GM12878 (cell line): ENCODE data around the gene SIVA1. TPM values are rescaled to one million over a fixed set of nuclear protein-coding genes. Genes with fewer than 3 reads are reported as not detected.

Experiments
- ATAC-seq: fragments of 200-7000 bp; cut with Tn5 transposase; 3 replicates; pipeline ENCODE4 v1.9.1; 2020; ENCODE audit warnings: mild to moderate bottlenecking, moderate library complexity
- BruUV-seq: library from RNA; stranded (reverse); fragments of 400-500 nt; replicated peaks from 2 replicates; lab custom pipeline; 2021; lab: Mats Ljungman, UMichigan
- CTCF ChIA-PET: fragments of 300-600 bp; sonication (Branson Sonifier 250); formaldehyde crosslinking; extraction: SDS; loops from one replicate; lab custom pipeline; 2021; ENCODE audit warnings: inconsistent platforms; lab: Yijun Ruan, JAX
- POLR2A ChIA-PET: fragments of 350-600 bp; formaldehyde crosslinking; extraction: SDS; loops from one replicate; lab custom pipeline; 2021; ENCODE audit warnings: inconsistent platforms; lab: Charles Lee
- RAD21 ChIA-PET: fragments of 300-600 bp; sonication (Branson Sonifier 250); formaldehyde crosslinking; loops from one replicate; lab custom pipeline; 2023; ENCODE audit warnings: antibody characterized with exemption; ENCODE audit not compliant: unreplicated experiment; lab: Charles Lee
- SMC1A ChIA-PET: fragments of 300-600 bp; sonication (Branson Sonifier 250); formaldehyde crosslinking; loops from one replicate; lab custom pipeline; 2023; ENCODE audit not compliant: unreplicated experiment, uncharacterized antibody; lab: Charles Lee
- DNase-seq: peaks from one replicate; pipeline ENCODE4 v3.0.0-alpha.2; 2011; ENCODE audit warnings: low read depth, low spot score
- FAIRE-seq: peaks from 3 replicates; lab custom pipeline; 2011; peaks lifted over from hg19 to GRCh38; lab: Jason Lieb, UNC
- H2AFZ ChIP-seq: 2 replicates; pipeline ENCODE4 v1.6.0; 2011; ENCODE audit warnings: low read depth, low read length, control low read depth; ENCODE audit not compliant: control insufficient read depth
- H3K27ac ChIP-seq: 2 replicates; pipeline ENCODE4 v1.5.1; 2011; ENCODE audit warnings: control low read depth; ENCODE audit not compliant: control insufficient read depth, insufficient read depth
- H3K27me3 ChIP-seq, 2 experiments: replicated peaks in 1 of 2; 2 replicates each; pipeline versions ENCODE4 v1.6.0 to v1.6.1; 2011; ENCODE audit warnings: low read length in 1 of 2; ENCODE audit not compliant: control insufficient read depth in 2 of 2, insufficient read depth in 2 of 2
- H3K36me3 ChIP-seq, 2 experiments: 2 replicates each; pipeline ENCODE4 v1.5.1; 2011; ENCODE audit warnings: low read length in 1 of 2; ENCODE audit not compliant: control insufficient read depth in 2 of 2, insufficient read depth in 2 of 2
- H3K4me1 ChIP-seq: 2 replicates; pipeline ENCODE4 v1.6.1; 2011; ENCODE audit warnings: mild to moderate bottlenecking, low read length, moderate library complexity, mixed read lengths; ENCODE audit not compliant: control insufficient read depth, insufficient read depth
- H3K4me2 ChIP-seq: 2 replicates; pipeline ENCODE4 v1.6.0; 2011; ENCODE audit warnings: control low read depth; ENCODE audit not compliant: control insufficient read depth, insufficient read depth
- H3K4me3 ChIP-seq: fragments of 200-600 bp; sonication (generic); 2 replicates; pipeline ENCODE4 v1.5.1; 2016
- H3K79me2 ChIP-seq: 2 replicates; pipeline ENCODE4 v1.6.0; 2011; ENCODE audit warnings: low read length; ENCODE audit not compliant: control insufficient read depth, insufficient read depth
- H3K9ac ChIP-seq: 2 replicates; pipeline ENCODE4 v1.8.0; 2011; ENCODE audit warnings: low read length, control low read depth, mixed read lengths; ENCODE audit not compliant: control insufficient read depth, insufficient read depth
- H3K9me3 ChIP-seq: replicated peaks from 3 replicates; pipeline ENCODE4 v1.5.1; 2011; ENCODE audit warnings: mild to moderate bottlenecking, low read length; ENCODE audit not compliant: control insufficient read depth, insufficient read depth
- H4K20me1 ChIP-seq: 2 replicates; pipeline ENCODE4 v1.6.0; 2011; ENCODE audit not compliant: control insufficient read depth, insufficient read depth
- DPF2 ChIP-seq: fragments of 450-650 bp; IDR thresholded peaks from 2 replicates; pipeline ENCODE4 v1.6.1; 2017; ENCODE audit warnings: mild to moderate bottlenecking
- GATAD2B ChIP-seq: fragments of 450-650 bp; conservative IDR thresholded peaks from 2 replicates; pipeline ENCODE4 v1.6.1; 2017; ENCODE audit warnings: low read depth, mild to moderate bottlenecking, moderate library complexity
- HCFC1 ChIP-seq: fragments of 150-350 bp; IDR thresholded peaks from 2 replicates; pipeline ENCODE4 v1.6.1; 2014; ENCODE audit warnings: low read length
- IKZF1 ChIP-seq: fragments of 450-650 bp; conservative IDR thresholded peaks from 2 replicates; pipeline ENCODE4 v1.6.1; 2017; ENCODE audit warnings: antibody characterized with exemption, mild to moderate bottlenecking
- LARP7 ChIP-seq: fragments of 450-650 bp; IDR thresholded peaks from 2 replicates; pipeline ENCODE4 v1.6.1; 2017; ENCODE audit warnings: mild to moderate bottlenecking
- NFYB ChIP-seq: IDR thresholded peaks from 2 replicates; pipeline ENCODE4 v1.6.1; 2011; ENCODE audit warnings: low read depth, mild to moderate bottlenecking, low read length, improper control_type of control experiment, moderate library complexity; ENCODE audit not compliant: insufficient read depth
- NR2C1 ChIP-seq: fragments of 450-650 bp; IDR thresholded peaks from 2 replicates; pipeline ENCODE4 v1.6.1; 2017; ENCODE audit warnings: antibody characterized with exemption, mild to moderate bottlenecking, moderate library complexity
- POLR2A ChIP-seq: IDR thresholded peaks from 2 replicates; pipeline ENCODE4 v1.6.1; 2011; ENCODE audit warnings: low read depth, mild to moderate bottlenecking, low read length
- RAD21 ChIP-seq: IDR thresholded peaks from 2 replicates; pipeline ENCODE4 v1.6.1; 2011; ENCODE audit warnings: mild to moderate bottlenecking, low read depth, low read length, moderate library complexity; ENCODE audit not compliant: insufficient read depth
- RB1 ChIP-seq: fragments of 450-650 bp; formaldehyde crosslinking; IDR thresholded peaks from 2 replicates; pipeline ENCODE4 v1.6.1; 2017; ENCODE audit warnings: mild to moderate bottlenecking, borderline replicate concordance
- SIX5 ChIP-seq: IDR thresholded peaks from 2 replicates; pipeline ENCODE4 v1.6.1; 2011; ENCODE audit warnings: mild to moderate bottlenecking, low read depth, low read length, moderate library complexity; ENCODE audit not compliant: severe bottlenecking
- SMARCA5 ChIP-seq: fragments of 450-650 bp; IDR thresholded peaks from 2 replicates; pipeline ENCODE4 v1.6.1; 2017; ENCODE audit warnings: mild to moderate bottlenecking
- SMC3 ChIP-seq: IDR thresholded peaks from 2 replicates; pipeline ENCODE4 v1.6.1; 2011; ENCODE audit warnings: low read length, improper control_type of control experiment, borderline replicate concordance
- STAT3 ChIP-seq: IDR thresholded peaks from 2 replicates; pipeline ENCODE4 v1.6.1; 2011; ENCODE audit warnings: low read depth, low read length, improper control_type of control experiment
- YY1 ChIP-seq: IDR thresholded peaks from 2 replicates; pipeline ENCODE4 v1.6.1; 2011; ENCODE audit warnings: low read depth, mild to moderate bottlenecking, low read length
- ZNF217 ChIP-seq: fragments of 450-650 bp; IDR thresholded peaks from 2 replicates; pipeline ENCODE4 v1.6.1; 2017; ENCODE audit warnings: antibody characterized with exemption, mild to moderate bottlenecking
- WGBS: methylation state at CpG from one replicate; pipeline ENCODE4 v1.1.6; 2016; ENCODE audit warnings: low lambda C conversion rate; ENCODE audit not compliant: insufficient replicate concordance, insufficient coverage; ENCODE audit errors: missing lambda C conversion rate; 5-methylcytosine and 5-hydroxymethylcytosine counted together
- in situ Hi-C: fragments of 300-500 bp; cut with MboI; formaldehyde crosslinking; loops from 9 replicates; pipeline ENCODE4 v1.14.3; 2018; ENCODE audit warnings: mixed read lengths
- intact Hi-C: fragments of 100-400 bp; cut with micrococcal nuclease; formaldehyde crosslinking; loops from one replicate; pipeline ENCODE4 v1.14.2; 2022; ENCODE audit not compliant: unreplicated experiment
- polyA plus RNA-seq, 11 experiments: library from polyadenylated mRNA; depleted of rRNA in 4 of 11; unstranded in 6 of 11; stranded (reverse) in 5 of 11; fragments of >200 nt; fragmentation: Nextera tagmentation in 4 of 11; fragmentation: Illumina TruSeq in 1 of 11; extraction: Ambion mirVana in 4 of 11; extraction: Trizol in 1 of 11; gene quantifications; 1 replicate in 1 of 11; 2 replicates in 10 of 11; pipeline versions ENCODE4 v1.2.1 to v1.2.3, GENCODE V29; 2011 to 2016; ENCODE audit warnings: inconsistent platforms in 2 of 11, missing spikeins in 2 of 11, low read depth in 1 of 11
- total RNA-seq, 4 experiments: library from RNA; depleted of rRNA in 3 of 4; stranded (reverse); fragments of >200 nt in 3 of 4; fragmentation: Illumina TruSeq in 1 of 4; extraction: Trizol in 1 of 4; gene quantifications; 2 replicates each; pipeline versions ENCODE4 v1.2.1 to v1.2.3, GENCODE V29; 2013 to 2021
- TF ChIP-seq, protein P1 (sequence below): IDR thresholded peaks from 2 replicates; pipeline ENCODE4 v1.6.1; 2011; ENCODE audit warnings: mild to moderate bottlenecking, low read depth, low read length, moderate library complexity; ENCODE audit not compliant: insufficient replicate concordance
- TF ChIP-seq, protein P2 (sequence below): IDR thresholded peaks from 2 replicates; pipeline ENCODE4 v1.6.1; 2012; ENCODE audit warnings: low read depth, low read length, improper control_type of control experiment
- TF ChIP-seq, protein P3 (sequence below): fragments of 450-650 bp; conservative IDR thresholded peaks from 2 replicates; pipeline ENCODE4 v1.6.1; 2017; ENCODE audit warnings: mild to moderate bottlenecking, moderate library complexity
- TF ChIP-seq, protein P4 (sequence below): IDR thresholded peaks from 2 replicates; pipeline ENCODE4 v1.6.1; 2011; ENCODE audit warnings: borderline replicate concordance, low read depth, mild to moderate bottlenecking, moderate library complexity, low read length; ENCODE audit not compliant: insufficient read depth, poor library complexity, severe bottlenecking

Gene SIVA1
- total and polyA plus RNA-seq, 10 of the 15 experiments (the other 5 are each of a cell fraction or from before 2014, with no cell fraction given), result 4.6 to 282 (median 106) TPM

DNA sequence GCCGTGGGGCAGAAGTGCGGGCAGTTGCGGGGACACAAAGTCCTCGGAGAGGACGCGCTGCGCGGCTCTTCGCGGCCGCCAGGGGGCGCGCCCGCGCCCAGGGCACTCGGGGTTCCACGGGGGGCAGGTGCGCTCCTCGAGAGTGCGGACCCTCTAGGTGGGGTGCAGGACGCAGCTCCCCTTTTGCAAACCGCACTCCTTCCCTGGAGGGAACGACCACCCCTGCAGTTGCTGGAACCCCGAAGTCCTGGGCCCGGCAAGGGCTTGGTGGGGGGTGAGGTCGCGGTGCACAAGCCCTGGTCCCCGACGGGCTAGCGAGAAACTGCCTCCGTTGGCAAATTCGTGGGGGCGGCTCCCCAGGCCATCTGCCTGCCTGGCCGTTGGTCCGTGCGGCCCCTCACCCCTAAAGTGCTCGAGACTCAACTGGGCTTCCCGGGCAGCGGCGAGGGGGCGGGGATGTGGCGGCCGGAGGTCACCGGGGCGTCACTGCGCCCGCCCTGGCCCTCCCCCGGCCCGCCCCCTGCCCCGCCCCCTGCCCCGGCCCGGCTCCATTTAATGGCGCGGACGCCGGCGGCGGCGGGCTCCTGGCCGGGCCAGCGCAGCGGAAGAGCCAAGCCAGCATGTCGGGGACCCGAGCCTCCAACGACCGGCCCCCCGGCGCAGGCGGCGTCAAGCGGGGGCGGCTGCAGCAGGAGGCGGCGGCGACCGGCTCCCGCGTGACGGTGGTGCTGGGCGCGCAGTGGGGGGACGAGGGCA lies 29.1 kb upstream of the SIVA1 start, which contains the start of gene ADSS1:
Gene ADSS1, plus strand, starts transcription at position 579 of the 756 bp plus-strand sequence. Its CDS starts 42 bp downstream, at position 621.
- no peak for DNase-seq
- Histone ChIP-seq H3K4me2 (peak within 1 kb of the TSS; percentile 87), H3K9me3 (no peaks in the 10 kb centered on the region), H3K27me3 (peaks cover 0 to 4% of the 10 kb centered on the region in 2 experiments; a peak in 1 of 4 replicates), H3K27ac (no peak within 1 kb of the TSS), H4K20me1 (no peaks in the 10 kb centered on the region), H3K4me1 (no peaks in the 10 kb centered on the region), H3K9ac (no peak within 1 kb of the TSS), H3K79me2 (no peaks in the 10 kb centered on the region), H3K36me3 (no peaks in the 10 kb centered on the region), H3K4me3 (peak within 1 kb of the TSS; percentile 73; the same call in 1 of the 2 replicates), H2AFZ (peak within 1 kb of the TSS; percentile 79)
- peak; percentile 90 for ATAC-seq
- intact Hi-C loops (no loop called here), in situ Hi-C loops (no loop called here)
- FAIRE-seq, result no peak
- ChIA-PET RAD21 (no interaction called here), SMC1A (interaction anchor here (1.2 to 1.3 kb wide), 2 partner anchors 25 to 29 kb away, joined by 3 to 4 read pairs; no protein-coding TSS in a partner anchor), POLR2A (no interaction called here), CTCF (interaction anchor here (0.6 to 1.2 kb wide), 2 partner anchors 15 to 102 kb away, joined by 4 to 5 read pairs; no protein-coding TSS in a partner anchor)
- 2% methylated on average over 50 of the region's 82 CpGs for WGBS
- BruUV-seq, result no TSS peak
- TF ChIP-seq SMC3, result peak; percentile 47; the same call in 1 of the 2 replicates
- TF ChIP-seq NR2C1, result 0 out of 2 replicates have a peak, but pooled peaks have one; percentile 5
- TF ChIP-seq STAT3, result no peak
- TF ChIP-seq RAD21, result peak; percentile 34; the same call in 1 of the 2 replicates
- peak; percentile 55; the same call in 1 of the 2 replicates for TF ChIP-seq SMARCA5
- TF ChIP-seq POLR2A, result peak; percentile 54
- TF ChIP-seq HCFC1, result no peak
- 0 out of 2 replicates have a peak, but pooled peaks have one; percentile 34 for TF ChIP-seq RB1
- TF ChIP-seq, protein P1, sequence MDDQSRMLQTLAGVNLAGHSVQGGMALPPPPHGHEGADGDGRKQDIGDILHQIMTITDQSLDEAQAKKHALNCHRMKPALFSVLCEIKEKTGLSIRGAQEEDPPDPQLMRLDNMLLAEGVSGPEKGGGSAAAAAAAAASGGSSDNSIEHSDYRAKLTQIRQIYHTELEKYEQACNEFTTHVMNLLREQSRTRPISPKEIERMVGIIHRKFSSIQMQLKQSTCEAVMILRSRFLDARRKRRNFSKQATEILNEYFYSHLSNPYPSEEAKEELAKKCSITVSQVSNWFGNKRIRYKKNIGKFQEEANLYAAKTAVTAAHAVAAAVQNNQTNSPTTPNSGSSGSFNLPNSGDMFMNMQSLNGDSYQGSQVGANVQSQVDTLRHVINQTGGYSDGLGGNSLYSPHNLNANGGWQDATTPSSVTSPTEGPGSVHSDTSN, result peak; percentile 9
- peak; percentile 61; the same call in 1 of the 2 replicates for TF ChIP-seq ZNF217
- TF ChIP-seq, protein P2, sequence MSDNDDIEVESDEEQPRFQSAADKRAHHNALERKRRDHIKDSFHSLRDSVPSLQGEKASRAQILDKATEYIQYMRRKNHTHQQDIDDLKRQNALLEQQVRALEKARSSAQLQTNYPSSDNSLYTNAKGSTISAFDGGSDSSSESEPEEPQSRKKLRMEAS, result no peak
- TF ChIP-seq, protein P3, sequence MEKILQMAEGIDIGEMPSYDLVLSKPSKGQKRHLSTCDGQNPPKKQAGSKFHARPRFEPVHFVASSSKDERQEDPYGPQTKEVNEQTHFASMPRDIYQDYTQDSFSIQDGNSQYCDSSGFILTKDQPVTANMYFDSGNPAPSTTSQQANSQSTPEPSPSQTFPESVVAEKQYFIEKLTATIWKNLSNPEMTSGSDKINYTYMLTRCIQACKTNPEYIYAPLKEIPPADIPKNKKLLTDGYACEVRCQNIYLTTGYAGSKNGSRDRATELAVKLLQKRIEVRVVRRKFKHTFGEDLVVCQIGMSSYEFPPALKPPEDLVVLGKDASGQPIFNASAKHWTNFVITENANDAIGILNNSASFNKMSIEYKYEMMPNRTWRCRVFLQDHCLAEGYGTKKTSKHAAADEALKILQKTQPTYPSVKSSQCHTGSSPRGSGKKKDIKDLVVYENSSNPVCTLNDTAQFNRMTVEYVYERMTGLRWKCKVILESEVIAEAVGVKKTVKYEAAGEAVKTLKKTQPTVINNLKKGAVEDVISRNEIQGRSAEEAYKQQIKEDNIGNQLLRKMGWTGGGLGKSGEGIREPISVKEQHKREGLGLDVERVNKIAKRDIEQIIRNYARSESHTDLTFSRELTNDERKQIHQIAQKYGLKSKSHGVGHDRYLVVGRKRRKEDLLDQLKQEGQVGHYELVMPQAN, result 0 out of 2 replicates have a peak, but pooled peaks have one; percentile 15
- TF ChIP-seq NFYB, result no peak
- TF ChIP-seq GATAD2B, result peak; percentile 75
- no peak for TF ChIP-seq DPF2
- TF ChIP-seq, protein P4, sequence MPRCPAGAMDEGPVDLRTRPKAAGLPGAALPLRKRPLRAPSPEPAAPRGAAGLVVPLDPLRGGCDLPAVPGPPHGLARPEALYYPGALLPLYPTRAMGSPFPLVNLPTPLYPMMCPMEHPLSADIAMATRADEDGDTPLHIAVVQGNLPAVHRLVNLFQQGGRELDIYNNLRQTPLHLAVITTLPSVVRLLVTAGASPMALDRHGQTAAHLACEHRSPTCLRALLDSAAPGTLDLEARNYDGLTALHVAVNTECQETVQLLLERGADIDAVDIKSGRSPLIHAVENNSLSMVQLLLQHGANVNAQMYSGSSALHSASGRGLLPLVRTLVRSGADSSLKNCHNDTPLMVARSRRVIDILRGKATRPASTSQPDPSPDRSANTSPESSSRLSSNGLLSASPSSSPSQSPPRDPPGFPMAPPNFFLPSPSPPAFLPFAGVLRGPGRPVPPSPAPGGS, result no peak
- no peak for TF ChIP-seq SIX5
- peak; percentile 74; the same call in 1 of the 2 replicates for TF ChIP-seq LARP7
- TF ChIP-seq IKZF1, result peak; percentile 71; the same call in 1 of the 2 replicates
- peak; percentile 74 for TF ChIP-seq YY1
